SU-DHL-6 (cell line): ENCODE measurements around the gene PHAF1.

Source experiments
- H2AFZ ChIP-seq: fragments of 200-600 bp; sonication (generic); 2 replicates; pipeline ENCODE4 v1.6.1; 2014; ENCODE audit warnings: low read depth, mild to moderate bottlenecking, moderate library complexity, mixed read lengths, antibody characterized with exemption, low read length; ENCODE audit not compliant: severe bottlenecking
- H3F3A ChIP-seq: fragments of 200-600 bp; shearing (Covaris generic); 2 replicates; pipeline ENCODE4 v1.6.0; 2016; ENCODE audit warnings: antibody characterized with exemption, mild to moderate bottlenecking; ENCODE audit not compliant: insufficient read depth
- H3K27ac ChIP-seq: fragments of 200-600 bp; sonication (generic); 2 replicates; pipeline ENCODE4 v1.5.1; 2016; ENCODE audit warnings: low read depth, mild to moderate bottlenecking, low read length, moderate library complexity, mixed read lengths
- H3K27me3 ChIP-seq: fragments of 200-600 bp; sonication (generic), shearing (Covaris generic); 2 replicates; pipeline ENCODE4 v1.6.0; 2014; ENCODE audit warnings: mild to moderate bottlenecking, low read length
- H3K36me3 ChIP-seq: fragments of 200-600 bp; sonication (generic); 2 replicates; pipeline ENCODE4 v1.6.1; 2014; ENCODE audit warnings: mild to moderate bottlenecking, low read length, mixed read lengths
- H3K4me2 ChIP-seq: fragments of 300-600, 200-600 bp; shearing (Covaris generic), sonication (generic); 2 replicates; pipeline ENCODE4 v1.6.0; 2014; ENCODE audit warnings: low read length, low read depth, mild to moderate bottlenecking; ENCODE audit not compliant: poor library complexity, severe bottlenecking
- H3K4me3 ChIP-seq: fragments of 200-600 bp; sonication (generic); 2 replicates; pipeline ENCODE4 v1.5.1; 2014; ENCODE audit warnings: antibody characterized with exemption, low read length, mild to moderate bottlenecking, mixed read lengths; ENCODE audit not compliant: insufficient read depth, poor library complexity, severe bottlenecking
- H3K79me2 ChIP-seq: fragments of 200-600 bp; sonication (generic); 2 replicates; pipeline ENCODE4 v1.6.1; 2014; ENCODE audit warnings: mild to moderate bottlenecking, low read length, moderate library complexity; ENCODE audit not compliant: insufficient read depth
- H3K9ac ChIP-seq: fragments of 200-600 bp; sonication (generic); 2 replicates; pipeline ENCODE4 v1.7.0; 2014; ENCODE audit warnings: mild to moderate bottlenecking, low read length
- H3K9me2 ChIP-seq: fragments of 200-600 bp; sonication (generic); replicated peaks from 2 replicates; pipeline ENCODE4 v1.6.1; 2014; ENCODE audit warnings: low read length; ENCODE audit not compliant: insufficient read depth
- H3K9me3 ChIP-seq: fragments of 200-600 bp; sonication (generic); 2 replicates; pipeline ENCODE4 v1.6.1; 2014; ENCODE audit warnings: low read length, mixed read lengths; ENCODE audit not compliant: insufficient read depth
- H4K20me1 ChIP-seq: fragments of 200-600 bp; sonication (generic); 2 replicates; pipeline ENCODE4 v1.6.1; 2014; ENCODE audit warnings: low read depth, mild to moderate bottlenecking, antibody characterized with exemption, low read length, moderate library complexity, mixed read lengths
- CTCF ChIP-seq: fragments of 200-600 bp; sonication (generic); IDR thresholded peaks from one replicate; pipeline ENCODE4 v1.5.1; 2017; ENCODE audit warnings: antibody characterized with exemption, mild to moderate bottlenecking, low read length, moderate library complexity; ENCODE audit not compliant: insufficient read depth, poor library complexity, severe bottlenecking
- EZH2phosphoT487 ChIP-seq: fragments of 200-600 bp; sonication (generic), shearing (Covaris generic); conservative IDR thresholded peaks from 2 replicates; pipeline ENCODE4 v1.6.1; 2018; ENCODE audit warnings: mild to moderate bottlenecking, antibody characterized with exemption, low read length, moderate library complexity, mixed read lengths

The PHAF1 gene

GRCh38 chr16:67181346-67181745 lies 71.6 kb downstream of the PHAF1 start:
- H3K27ac ChIP-seq = no peak overlapping the region
- no peak overlapping the region for H3K4me3 ChIP-seq
- no peaks in the 10 kb centered on the region for H3K9me3 ChIP-seq
- no peak overlapping the region for H2AFZ ChIP-seq
- no peaks in the 10 kb centered on the region for H3K27me3 ChIP-seq
- H3K4me2 ChIP-seq = no peak overlapping the region
- no peaks in the 10 kb centered on the region for H3F3A ChIP-seq
- H3K36me3 ChIP-seq = no peaks in the 10 kb centered on the region
- no peaks in the 10 kb centered on the region for H3K9me2 ChIP-seq
- H3K9ac ChIP-seq = no peak overlapping the region
- no peaks in the 10 kb centered on the region for H3K79me2 ChIP-seq
- no peaks in the 10 kb centered on the region for H4K20me1 ChIP-seq
- no peak for TF ChIP-seq CTCF
- no peak for TF ChIP-seq EZH2phosphoT487

DNA sequence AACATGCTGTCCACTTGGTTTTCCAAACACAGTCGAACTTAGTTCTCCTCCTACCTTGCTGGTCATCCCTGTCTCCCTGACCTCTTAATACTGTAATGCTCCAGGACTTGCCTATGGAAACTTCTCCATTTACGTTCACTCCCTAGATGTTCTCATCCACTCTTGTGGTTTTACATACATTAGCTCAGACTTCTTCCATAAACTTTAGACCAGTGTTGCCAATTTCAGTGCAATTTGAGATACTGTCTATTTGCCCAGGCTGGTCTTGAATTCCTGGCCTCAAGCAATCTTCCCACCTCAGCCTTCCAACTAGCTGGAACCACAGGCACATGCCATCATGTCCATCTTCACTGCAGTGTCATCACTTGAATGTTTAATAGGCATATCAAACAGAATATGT lies 72.5 kb downstream of the PHAF1 start:
- no peaks in the 10 kb centered on the region for H3K79me2 ChIP-seq
- H2AFZ ChIP-seq = no peak overlapping the region
- peak overlapping the region; percentile 88 for H3K4me2 ChIP-seq
- no peaks in the 10 kb centered on the region for H3K36me3 ChIP-seq
- no peak overlapping the region for H3K4me3 ChIP-seq
- H3K27me3 ChIP-seq = no peaks in the 10 kb centered on the region
- H3K9me2 ChIP-seq = no peaks in the 10 kb centered on the region
- TF ChIP-seq CTCF (no peak), EZH2phosphoT487 (no peak)
- no peak overlapping the region; the same call in 1 of the 2 replicates for H3K9ac ChIP-seq
- no peak overlapping the region for H3K27ac ChIP-seq
- no peaks in the 10 kb centered on the region for H3K9me3 ChIP-seq
- H3F3A ChIP-seq = no peaks in the 10 kb centered on the region
- H4K20me1 ChIP-seq = no peaks in the 10 kb centered on the region

DNA sequence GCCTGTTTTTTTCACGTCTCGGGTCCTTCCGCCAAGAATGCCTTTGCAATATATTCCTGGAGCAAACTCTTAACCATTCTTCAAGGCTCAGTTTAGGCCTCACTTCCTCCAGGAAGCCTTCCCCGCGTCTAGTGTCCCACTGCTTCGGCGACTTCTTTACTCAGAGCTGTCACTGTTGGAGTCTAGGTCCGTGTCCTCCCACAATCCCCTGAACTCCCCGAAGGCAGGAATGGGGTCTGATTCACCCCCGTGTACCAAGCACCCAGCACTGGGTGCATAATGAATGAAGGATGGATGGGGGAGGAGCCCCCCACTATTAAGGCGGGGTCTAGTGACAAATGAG lies 73.5 kb downstream of the PHAF1 start:
- Histone ChIP-seq H3K9me3 (no peaks in the 10 kb centered on the region), H3K4me3 (peak overlapping the region; percentile 79), H4K20me1 (no peaks in the 10 kb centered on the region), H3F3A (no peaks in the 10 kb centered on the region), H3K27me3 (no peaks in the 10 kb centered on the region), H3K36me3 (no peaks in the 10 kb centered on the region), H3K27ac (no peak overlapping the region), H2AFZ (peak overlapping the region; percentile 87), H3K9me2 (no peaks in the 10 kb centered on the region), H3K4me2 (peak overlapping the region; percentile 88), H3K9ac (peak overlapping the region; percentile 67), H3K79me2 (no peaks in the 10 kb centered on the region)
- TF ChIP-seq EZH2phosphoT487 (no peak), CTCF (no peak)
